Measurements from ENCODE around the gene PLSCR5.

The PLSCR5 gene

GRCh38 chr3:146544002-146544928 lies 60.9 kb downstream of the PLSCR5 start, which contains the start of gene PLSCR1:
Gene PLSCR1, minus strand, starts transcription at chr3:146544607. Its CDS starts 8,055 bp downstream, at chr3:146536552.
- peak; percentile 58 for DNase-seq (ENCODE audit: low read depth)

GRCh38 chr3:146543461-146544001 lies 61.6 kb downstream of the PLSCR5 start:
- no peak for DNase-seq (ENCODE audit: low read depth)

- DNase-seq (ENCODE audit: low read depth), result no peak
These were observed 62.2 kb downstream of the PLSCR5 start for GRCh38 chr3:146542978-146543377.

DNA sequence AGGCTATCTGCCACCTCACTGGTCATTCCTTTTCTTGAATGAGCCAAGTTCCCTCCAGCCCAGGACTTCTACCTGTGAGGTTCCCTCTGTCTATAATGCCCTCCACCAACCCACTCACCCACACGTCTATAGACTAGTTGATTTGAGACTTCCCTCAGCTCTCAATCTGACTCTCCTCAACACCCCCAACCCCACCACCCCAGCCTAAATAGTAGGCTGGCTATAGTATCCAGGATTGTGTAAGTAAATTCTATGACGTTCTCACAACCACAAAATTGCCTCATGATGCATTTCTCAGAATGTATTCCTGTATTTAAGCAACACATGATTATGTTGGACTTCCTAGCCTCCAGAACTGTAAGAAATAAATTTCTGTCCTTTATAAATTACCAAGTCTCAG lies 63.0 kb downstream of the PLSCR5 start:
- no peak for DNase-seq (ENCODE audit: low read depth)

GRCh38 chr3:146540978-146541377 lies 64.2 kb downstream of the PLSCR5 start:
- no peak for DNase-seq (ENCODE audit: low read depth)

DNA sequence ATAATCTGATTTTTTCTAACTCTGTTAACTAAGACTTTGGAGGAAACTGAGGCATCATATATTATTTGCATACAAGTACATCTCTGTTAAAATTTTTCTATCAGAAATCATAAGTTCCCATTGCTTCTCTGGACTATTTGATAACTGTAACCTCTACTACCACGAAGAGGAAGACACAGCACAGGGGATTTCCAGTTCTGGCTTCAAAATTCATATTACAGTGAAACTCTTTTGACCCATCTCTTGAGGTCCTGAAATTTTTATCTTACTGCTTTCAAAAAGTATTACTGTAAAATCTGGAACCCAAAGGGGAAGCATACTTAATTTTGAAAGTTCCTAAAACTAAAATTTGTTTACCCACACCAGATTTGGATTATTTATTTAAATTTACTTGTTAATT lies 64.9 kb downstream of the PLSCR5 start:
- DNase-seq (ENCODE audit: low read depth), result no peak

- no peak for DNase-seq (ENCODE audit: low read depth)
These were observed 65.8 kb downstream of the PLSCR5 start for GRCh38 chr3:146539315-146539714.

DNA sequence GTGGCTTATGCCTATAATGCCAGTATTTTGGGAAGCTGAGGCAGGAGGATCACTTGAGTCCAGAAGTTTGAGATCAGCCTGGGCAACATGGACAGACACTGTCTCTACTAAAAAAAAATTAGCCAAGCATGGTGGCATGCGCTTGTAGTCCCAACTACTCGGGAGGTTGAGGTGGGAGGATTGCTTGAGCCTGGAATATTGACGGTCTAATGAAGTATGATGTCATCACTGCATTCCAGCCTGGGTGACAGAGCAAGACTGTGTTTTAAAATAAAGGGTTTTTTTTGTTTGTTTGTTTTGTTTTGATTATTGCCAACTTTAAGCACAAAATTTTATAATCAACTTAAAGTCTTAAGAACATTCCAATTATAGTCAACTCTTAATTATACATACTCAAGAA lies 67.5 kb downstream of the PLSCR5 start:
- DNase-seq (ENCODE audit: low read depth), result no peak

GRCh38 chr3:146536681-146537080 lies 68.5 kb downstream of the PLSCR5 start:
- no peak for DNase-seq (ENCODE audit: low read depth)
